Activated naive CD4-positive, alpha-beta T cell treated with anti-CD3 and anti-CD28 coated beads, Interleukin-2, amount 50 U/mL, for 16 hours (primary cell): Measurements from ENCODE around the gene ZCCHC3.
"Not testable (repeated sequence)": the region's sequence is repeated elsewhere in the genome, so short reads cannot be mapped to it uniquely, and the experiment has no call there.

Source experiments
- DNase-seq: peaks from one replicate; pipeline ENCODE4 v3.0.0-alpha.2; 2020

Gene ZCCHC3, protein sequence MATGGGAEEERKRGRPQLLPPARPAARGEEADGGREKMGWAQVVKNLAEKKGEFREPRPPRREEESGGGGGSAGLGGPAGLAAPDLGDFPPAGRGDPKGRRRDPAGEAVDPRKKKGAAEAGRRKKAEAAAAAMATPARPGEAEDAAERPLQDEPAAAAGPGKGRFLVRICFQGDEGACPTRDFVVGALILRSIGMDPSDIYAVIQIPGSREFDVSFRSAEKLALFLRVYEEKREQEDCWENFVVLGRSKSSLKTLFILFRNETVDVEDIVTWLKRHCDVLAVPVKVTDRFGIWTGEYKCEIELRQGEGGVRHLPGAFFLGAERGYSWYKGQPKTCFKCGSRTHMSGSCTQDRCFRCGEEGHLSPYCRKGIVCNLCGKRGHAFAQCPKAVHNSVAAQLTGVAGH

DNA sequence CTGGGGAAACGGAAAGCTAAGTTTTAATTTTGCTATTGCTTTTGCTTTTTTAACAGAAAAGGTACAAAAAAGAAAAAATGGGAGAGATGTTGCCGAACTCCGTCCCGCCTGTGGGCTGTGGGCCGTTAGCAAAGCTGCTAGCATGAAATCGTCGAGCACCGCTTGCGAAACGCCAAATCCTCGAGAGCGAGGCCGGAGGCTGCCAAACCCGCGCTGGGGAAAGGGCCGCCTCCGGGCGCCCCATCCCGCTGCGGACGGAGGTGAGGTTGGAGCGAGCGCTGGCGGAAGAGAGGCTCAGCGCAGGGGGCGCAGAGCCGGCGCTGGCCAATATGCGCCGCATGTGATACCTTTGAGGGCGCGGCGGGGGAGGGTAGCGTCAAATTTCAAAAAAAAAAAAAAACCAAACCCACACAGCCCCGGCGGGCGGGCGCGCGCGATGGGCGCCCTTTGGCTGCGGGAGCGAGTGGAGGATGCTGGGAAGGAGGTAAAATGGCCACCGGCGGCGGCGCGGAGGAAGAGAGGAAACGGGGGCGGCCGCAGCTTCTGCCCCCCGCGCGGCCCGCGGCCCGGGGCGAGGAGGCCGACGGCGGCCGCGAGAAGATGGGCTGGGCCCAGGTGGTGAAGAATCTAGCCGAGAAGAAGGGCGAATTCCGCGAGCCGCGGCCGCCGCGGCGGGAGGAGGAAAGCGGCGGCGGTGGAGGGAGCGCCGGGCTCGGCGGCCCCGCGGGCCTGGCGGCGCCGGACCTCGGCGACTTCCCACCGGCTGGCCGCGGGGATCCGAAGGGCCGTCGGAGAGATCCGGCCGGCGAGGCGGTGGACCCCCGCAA, at the start of gene ZCCHC3:
ZCCHC3 (plus strand) TSS at position 473 of the 827 bp plus-strand sequence; CDS start at position 490, 17 bp downstream.
- DNase-seq: peak; percentile 86

DNA sequence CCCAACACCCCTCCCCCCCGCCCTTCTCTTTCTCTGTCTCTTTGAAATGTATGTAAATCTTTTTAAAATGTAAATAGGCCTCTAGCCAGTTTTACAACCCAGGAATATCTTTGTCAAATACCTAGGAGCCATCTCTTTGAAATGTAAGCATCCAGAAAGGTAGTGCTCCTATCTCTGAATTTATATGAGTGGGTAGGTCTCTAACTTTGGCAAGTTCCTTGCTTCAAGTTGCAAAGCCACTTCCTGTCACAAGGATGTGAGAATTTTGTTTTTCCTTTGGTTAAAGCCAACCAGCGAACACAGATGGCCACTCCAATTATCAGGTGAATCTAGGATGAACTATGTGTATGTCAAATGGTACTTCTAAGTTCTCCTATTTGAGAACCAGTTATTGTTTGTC, 46.0 kb upstream of the ZCCHC3 start:
- no peak for DNase-seq

- DNase-seq: no peak
These were observed 44.6 kb upstream of the ZCCHC3 start for GRCh38 chr20:252801-253200.

- not testable (repeated sequence) for DNase-seq
These were observed 43.9 kb upstream of the ZCCHC3 start for GRCh38 chr20:253447-253846.

- no peak for DNase-seq
These were observed 40.0 kb upstream of the ZCCHC3 start, which contains the start of gene DEFB132 for GRCh38 chr20:257419-257818. DEFB132 (plus strand) TSS chr20:257724; CDS start chr20:257779, 55 bp downstream.

DNA sequence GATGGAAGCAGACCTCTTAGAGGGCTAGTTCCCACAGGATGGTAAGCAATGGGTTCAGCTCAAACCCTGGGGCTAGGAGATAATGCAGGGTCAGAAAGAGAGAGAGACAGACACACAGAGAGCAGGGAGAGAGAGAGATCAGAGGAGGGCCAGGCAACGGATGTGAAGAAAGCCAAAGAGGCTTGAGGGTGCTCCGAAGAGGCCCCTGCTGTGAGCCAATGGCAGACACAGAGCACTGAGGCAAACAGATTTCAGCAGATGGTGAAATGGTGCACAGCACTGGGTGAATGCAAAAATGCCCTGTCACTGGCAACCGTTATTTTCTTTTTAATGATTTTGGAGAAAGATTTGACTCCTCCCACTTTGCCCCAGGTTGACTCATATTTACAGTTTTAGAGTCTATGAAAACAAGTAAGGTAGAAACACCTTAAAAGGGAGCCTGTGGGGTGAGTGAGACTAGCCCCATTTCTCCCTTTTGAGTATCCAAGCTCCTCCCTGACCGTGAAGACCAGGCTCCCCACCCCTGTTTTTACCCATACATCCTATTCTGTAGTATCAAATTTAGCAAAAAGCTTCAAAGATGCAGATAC, 39.0 kb upstream of the ZCCHC3 start:
- no peak for DNase-seq

- no peak for DNase-seq
These were observed 38.4 kb upstream of the ZCCHC3 start for GRCh38 chr20:258963-259362.

- DNase-seq: no peak
These were observed 37.4 kb upstream of the ZCCHC3 start for GRCh38 chr20:259981-260380.

GRCh38 chr20:263701-264100, 33.7 kb upstream of the ZCCHC3 start:
- DNase-seq: no peak

- peak; percentile 91 for DNase-seq
These were observed 30.5 kb upstream of the ZCCHC3 start for GRCh38 chr20:266596-267562.

DNA sequence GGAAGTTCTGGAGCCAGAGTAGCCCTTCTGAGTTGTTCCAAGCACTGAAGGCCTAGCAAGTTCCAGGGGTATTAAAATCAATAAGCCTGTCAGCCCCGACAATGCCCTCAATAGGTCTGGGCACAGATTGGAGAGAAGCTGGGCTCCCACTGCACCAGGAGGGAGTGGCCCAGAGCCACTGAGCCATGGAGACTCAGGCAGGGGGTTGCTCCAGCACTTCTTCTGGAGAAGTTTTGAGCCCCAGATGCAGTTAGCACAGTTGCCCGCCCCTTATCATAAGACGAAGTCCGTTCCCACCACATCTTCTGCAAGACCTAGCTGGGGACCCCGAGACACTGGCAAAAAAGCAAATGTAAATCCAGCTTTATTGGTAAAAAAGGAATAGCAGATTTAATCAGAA, 26.9 kb upstream of the ZCCHC3 start:
- no peak for DNase-seq

DNA sequence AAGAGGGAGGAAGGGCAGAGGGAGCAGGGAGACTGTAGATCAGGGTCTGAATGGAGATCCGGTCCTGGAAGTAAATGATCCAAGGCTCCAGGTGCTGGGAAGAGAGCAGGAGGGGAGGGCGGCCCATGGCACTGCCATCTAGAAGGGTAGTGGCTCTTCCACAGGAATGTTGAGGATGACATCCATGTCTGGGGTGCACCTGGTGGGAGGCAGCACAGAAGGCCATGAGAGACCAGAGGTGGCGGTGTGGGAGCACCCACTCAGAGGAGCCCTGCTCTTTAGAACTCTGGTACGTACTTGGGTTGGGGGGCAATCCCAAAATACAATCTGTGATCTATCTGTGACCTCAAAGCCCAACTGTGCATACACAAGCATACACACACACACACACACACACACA, 26.3 kb upstream of the ZCCHC3 start:
- no peak for DNase-seq

GRCh38 chr20:271528-271927, 25.8 kb upstream of the ZCCHC3 start:
- DNase-seq: no peak

DNA sequence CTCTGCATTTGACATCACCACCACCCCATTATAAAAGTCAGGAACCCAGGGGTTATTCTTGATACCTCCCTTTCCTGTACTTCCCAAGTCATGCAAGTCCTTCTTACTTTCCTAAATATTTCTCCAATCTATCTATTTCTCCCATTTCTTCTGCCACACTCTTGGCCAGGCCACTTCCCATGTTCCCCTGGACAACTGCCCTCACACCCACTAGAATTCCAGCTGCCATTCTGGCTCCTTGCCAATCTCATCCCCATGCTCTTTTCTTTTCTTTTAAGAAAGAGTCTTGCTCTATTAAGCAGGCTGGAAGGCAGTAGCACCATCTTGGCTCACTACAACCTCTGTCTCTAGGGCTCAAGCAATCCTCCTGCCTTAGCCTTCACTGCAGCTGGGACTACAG, 24.7 kb upstream of the ZCCHC3 start:
- DNase-seq: no peak

DNA sequence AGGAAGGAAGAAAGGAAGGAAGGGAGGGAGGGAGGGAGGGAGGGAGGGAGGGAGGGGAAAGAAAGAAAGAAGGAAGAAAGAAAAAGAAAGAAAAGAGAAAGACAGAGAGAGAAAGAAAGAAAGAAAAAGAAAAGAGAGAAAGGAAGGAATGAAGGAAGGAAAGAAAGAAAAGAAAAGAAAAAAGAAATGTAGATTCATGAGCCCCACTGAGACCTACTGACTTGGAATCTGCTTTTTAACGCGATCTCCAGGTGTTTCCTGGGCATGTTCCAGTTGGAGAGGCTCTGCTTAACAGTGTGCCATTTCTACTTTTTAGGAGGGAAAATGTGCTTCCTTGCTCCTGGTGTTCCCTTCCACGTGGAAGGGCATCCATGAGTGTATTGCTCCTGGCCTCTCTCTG, 23.5 kb upstream of the ZCCHC3 start:
- no peak for DNase-seq

DNA sequence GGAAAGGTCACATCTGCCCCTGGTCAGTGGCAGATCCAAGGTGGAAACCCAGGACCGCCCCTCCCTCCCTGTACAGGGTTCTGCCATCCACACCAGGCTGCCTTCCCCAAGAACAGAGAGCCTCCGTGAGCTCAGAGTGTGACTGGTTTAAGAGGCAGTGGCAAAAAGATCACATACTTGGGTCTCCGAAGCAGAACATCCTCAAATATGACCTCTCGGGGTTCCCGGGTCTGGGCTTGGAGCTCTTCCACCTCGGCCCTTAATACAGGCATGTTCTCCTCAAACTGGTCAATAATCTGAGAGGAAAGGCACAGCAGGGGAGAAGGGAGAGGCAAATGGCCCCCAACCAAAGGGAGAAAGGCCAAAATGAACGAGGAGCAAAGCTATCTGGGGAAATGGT, 21.6 kb upstream of the ZCCHC3 start:
- DNase-seq: no peak

DNA sequence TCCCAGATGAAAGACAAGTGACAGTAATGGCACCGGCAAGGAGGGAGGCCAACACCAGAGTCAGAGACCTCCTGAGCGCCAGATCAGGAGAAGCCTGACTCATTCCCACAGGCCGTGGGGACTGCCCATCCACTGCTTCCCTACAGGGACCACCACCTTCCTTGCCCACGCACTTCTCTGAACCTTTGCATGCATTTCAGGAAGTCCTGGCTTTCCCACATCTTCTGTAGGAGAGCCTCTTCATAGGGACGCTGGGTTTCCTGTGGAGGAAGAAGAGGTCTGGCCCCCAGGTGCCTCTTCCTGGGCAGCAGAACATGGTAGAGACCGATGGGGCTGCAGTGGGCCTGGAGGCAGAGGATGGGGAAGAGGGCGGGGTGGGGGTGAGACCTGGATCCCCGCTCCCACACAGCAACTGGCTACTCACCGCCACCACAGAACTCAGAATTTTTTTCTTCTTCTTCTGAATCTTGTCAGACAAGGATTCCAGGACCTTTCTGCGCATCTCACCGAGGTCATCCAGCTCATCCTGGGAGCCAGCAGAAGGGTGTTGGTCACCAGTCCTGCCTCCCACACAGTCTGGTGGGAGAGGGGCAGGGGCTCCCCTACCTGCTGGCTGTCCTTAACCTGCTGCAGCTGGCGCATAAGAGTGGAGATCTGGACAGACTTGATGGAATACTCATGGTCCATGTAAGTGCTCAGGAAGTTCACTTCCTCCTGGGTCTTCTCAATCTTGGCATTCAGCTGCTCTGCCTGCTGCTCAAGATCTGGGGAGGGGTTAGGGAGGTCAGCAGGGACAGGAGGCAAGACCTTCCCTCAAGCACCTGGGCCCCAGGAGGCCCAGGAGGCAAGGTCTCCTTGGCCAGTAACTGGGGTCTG, 20.5 kb upstream of the ZCCHC3 start:
- no peak for DNase-seq

DNA sequence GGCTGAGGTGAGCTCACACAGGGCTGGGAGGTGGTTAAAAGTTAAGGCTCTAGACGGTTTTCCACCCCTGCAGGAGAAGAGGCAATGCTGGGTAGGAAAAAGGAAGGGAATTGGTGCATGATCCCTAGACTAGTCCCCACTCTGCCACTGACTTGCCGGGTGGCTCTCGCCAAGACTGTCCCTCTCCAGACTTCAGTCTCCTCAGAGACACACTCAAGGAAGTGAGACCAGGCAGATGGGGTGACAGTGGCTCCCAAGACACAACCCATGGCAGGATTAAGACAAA, 19.9 kb upstream of the ZCCHC3 start:
- no peak for DNase-seq

- DNase-seq: no peak
These were observed 19.2 kb upstream of the ZCCHC3 start for GRCh38 chr20:278181-278580.

DNA sequence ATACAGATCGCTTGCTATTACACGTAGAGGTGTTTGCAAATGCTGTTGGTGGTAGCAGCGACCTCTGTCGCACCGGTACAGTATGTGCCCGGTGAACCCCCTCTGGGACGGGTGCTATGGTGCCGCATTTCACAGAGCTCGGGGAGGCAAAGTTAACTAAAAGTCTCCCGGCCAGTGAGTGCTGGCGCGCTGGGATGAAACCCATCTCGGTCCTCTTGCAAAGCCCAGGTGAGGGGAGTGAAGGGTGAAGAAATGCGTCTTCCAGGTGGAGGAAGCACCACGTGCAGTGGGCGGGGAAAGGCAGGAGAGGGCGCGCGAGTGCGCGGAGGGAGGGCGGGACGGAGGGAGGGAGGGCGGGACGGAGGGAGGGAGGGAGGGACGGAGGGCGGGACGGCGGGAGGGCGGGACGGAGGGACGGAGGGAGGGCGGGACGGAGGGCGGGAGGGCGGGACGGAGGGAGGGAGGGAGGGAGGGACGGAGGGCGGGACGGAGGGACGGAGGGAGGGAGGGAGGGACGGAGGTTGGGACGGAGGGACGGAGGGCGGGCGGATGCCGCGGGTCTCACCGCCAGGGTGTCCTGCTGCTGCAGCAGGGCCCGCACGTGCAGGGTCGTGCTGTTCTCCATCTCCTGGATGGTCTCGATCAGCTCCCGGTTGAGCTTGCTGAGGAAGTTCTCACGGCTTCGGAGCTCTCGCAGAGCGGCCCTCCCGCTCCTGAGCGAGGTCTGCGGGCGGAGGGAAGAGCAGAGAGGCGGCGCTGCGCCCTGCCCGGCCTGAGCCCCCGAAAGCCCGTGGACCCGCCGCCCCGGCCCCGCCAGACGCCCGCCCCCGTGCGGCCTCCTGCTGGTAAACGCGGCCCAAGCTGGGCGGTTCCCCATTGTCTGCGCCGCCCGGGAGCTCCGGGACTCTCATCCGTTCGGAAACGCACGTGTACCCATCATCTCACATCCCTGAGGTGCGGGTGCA, 18.5 kb upstream of the ZCCHC3 start:
- no peak for DNase-seq
